ENCODE data around the gene SMPD3.

- TF ChIP-seq, protein P1, sequence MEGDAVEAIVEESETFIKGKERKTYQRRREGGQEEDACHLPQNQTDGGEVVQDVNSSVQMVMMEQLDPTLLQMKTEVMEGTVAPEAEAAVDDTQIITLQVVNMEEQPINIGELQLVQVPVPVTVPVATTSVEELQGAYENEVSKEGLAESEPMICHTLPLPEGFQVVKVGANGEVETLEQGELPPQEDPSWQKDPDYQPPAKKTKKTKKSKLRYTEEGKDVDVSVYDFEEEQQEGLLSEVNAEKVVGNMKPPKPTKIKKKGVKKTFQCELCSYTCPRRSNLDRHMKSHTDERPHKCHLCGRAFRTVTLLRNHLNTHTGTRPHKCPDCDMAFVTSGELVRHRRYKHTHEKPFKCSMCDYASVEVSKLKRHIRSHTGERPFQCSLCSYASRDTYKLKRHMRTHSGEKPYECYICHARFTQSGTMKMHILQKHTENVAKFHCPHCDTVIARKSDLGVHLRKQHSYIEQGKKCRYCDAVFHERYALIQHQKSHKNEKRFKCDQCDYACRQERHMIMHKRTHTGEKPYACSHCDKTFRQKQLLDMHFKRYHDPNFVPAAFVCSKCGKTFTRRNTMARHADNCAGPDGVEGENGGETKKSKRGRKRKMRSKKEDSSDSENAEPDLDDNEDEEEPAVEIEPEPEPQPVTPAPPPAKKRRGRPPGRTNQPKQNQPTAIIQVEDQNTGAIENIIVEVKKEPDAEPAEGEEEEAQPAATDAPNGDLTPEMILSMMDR (IDR thresholded peaks at IDR 0.05): no peak
- no peak for TF ChIP-seq POLR2A (IDR thresholded peaks at IDR 0.05)
- TF ChIP-seq POLR2AphosphoS5 (IDR thresholded peaks at IDR 0.05): no peak
These were observed 79.1 kb downstream of the SMPD3 start for GRCh38 chr16:68369168-68369567.
